OCI-LY3 (cell line): ENCODE results near the gene CEP170B.

Experiments
- EZH2phosphoT487 ChIP-seq: fragments of 200-600 bp; shearing (Covaris generic); IDR thresholded peaks from 2 replicates; pipeline ENCODE4 v1.6.1; 2018; ENCODE audit warnings: antibody characterized with exemption, mixed run types, low read depth
- TF ChIP-seq, protein P1 (sequence below): fragments of 200-600, 300-600 bp; sonication (generic); IDR thresholded peaks from 2 replicates; pipeline ENCODE4 v1.5.1; 2014; ENCODE audit warnings: antibody characterized with exemption, low read length, low read depth

- TF ChIP-seq EZH2phosphoT487: no peak
- TF ChIP-seq, protein P1, sequence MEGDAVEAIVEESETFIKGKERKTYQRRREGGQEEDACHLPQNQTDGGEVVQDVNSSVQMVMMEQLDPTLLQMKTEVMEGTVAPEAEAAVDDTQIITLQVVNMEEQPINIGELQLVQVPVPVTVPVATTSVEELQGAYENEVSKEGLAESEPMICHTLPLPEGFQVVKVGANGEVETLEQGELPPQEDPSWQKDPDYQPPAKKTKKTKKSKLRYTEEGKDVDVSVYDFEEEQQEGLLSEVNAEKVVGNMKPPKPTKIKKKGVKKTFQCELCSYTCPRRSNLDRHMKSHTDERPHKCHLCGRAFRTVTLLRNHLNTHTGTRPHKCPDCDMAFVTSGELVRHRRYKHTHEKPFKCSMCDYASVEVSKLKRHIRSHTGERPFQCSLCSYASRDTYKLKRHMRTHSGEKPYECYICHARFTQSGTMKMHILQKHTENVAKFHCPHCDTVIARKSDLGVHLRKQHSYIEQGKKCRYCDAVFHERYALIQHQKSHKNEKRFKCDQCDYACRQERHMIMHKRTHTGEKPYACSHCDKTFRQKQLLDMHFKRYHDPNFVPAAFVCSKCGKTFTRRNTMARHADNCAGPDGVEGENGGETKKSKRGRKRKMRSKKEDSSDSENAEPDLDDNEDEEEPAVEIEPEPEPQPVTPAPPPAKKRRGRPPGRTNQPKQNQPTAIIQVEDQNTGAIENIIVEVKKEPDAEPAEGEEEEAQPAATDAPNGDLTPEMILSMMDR: no peak
Observed at GRCh38 chr14:104887623-104888488, 22.8 kb downstream of the CEP170B start.
